K562 (cell line): ENCODE data around the gene ST6GAL1. TPM values are rescaled to one million over a fixed set of nuclear protein-coding genes. Genes with fewer than 3 reads are reported as not detected.

Experiments
- CCNT2 ChIP-seq: IDR thresholded peaks from 2 replicates; pipeline ENCODE4 v1.6.1; 2011; ENCODE audit warnings: borderline replicate concordance, low read depth, mild to moderate bottlenecking, moderate library complexity, mixed read lengths, low read length; ENCODE audit not compliant: insufficient read length; ENCODE audit errors: extremely low read depth
- HDAC3 ChIP-seq: fragments of 450-650 bp; IDR thresholded peaks from 2 replicates; pipeline ENCODE4 v1.6.1; 2018; ENCODE audit warnings: borderline replicate concordance, mild to moderate bottlenecking, moderate library complexity; ENCODE audit not compliant: partially characterized antibody
- KLF10 ChIP-seq: fragments of 250-450 bp; sonication (Bioruptor Pico); IDR thresholded peaks from 2 replicates; pipeline ENCODE4 v1.6.1; 2021; ENCODE audit warnings: matching md5 sums
- NELFE ChIP-seq: IDR thresholded peaks from 2 replicates; pipeline ENCODE4 v1.6.1; 2011; ENCODE audit warnings: mild to moderate bottlenecking; ENCODE audit not compliant: insufficient read depth, insufficient read length
- polyA plus RNA-seq, 8 experiments: library from polyadenylated mRNA; depleted of rRNA in 4 of 8; stranded (reverse) in 5 of 8; unstranded in 3 of 8; fragments of >200 nt; fragmentation: Nextera tagmentation in 2 of 8; fragmentation: Illumina TruSeq in 1 of 8; extraction: Ambion mirVana in 2 of 8; extraction: Trizol in 1 of 8; gene quantifications; 2 replicates each; pipeline versions ENCODE4 v1.2.1 to v1.2.3, GENCODE V29; 2011 to 2014; ENCODE audit warnings: inconsistent platforms in 1 of 8, missing spikeins in 1 of 8
- total RNA-seq, 7 experiments: library from RNA; depleted of rRNA in 6 of 7; stranded (reverse); fragments of >200 nt in 6 of 7; fragmentation: Illumina TruSeq in 2 of 7; extraction: Trizol in 2 of 7; gene quantifications; 2 replicates each; pipeline versions ENCODE4 v1.2.1 to v1.2.3, GENCODE V29; 2011 to 2021; ENCODE audit warnings: low replicate concordance in 1 of 7

Gene ST6GAL1
- total and polyA plus RNA-seq, 9 of the 15 experiments (the other 6 are each of a cell fraction or from before 2014, with no cell fraction given), result 31.9 to 145 (median 71.0) TPM

- TF ChIP-seq HDAC3, result no peak
- TF ChIP-seq CCNT2, result no peak
- TF ChIP-seq KLF10, result no peak
- no peak for TF ChIP-seq NELFE
Measured at GRCh38 chr3:187125319-187126031, 195.1 kb downstream of the ST6GAL1 start (continued).

Other genes starting within 250 kb of the ST6GAL1 start
- gene KNG1, start 213.2 kb upstream of the ST6GAL1 start, total RNA-seq (2014; rRNA removed), result not detected in 2 replicates
- not detected in 2 replicates for gene KNG1, start 213.2 kb upstream of the ST6GAL1 start, total RNA-seq (2014; rRNA removed; fragmentation: Illumina TruSeq; extraction: Trizol)
- gene KNG1, start 213.2 kb upstream of the ST6GAL1 start, total RNA-seq (2015; rRNA removed; fragmentation: Illumina TruSeq; extraction: Trizol), result not detected in 2 replicates
- 0.07 and 0.09 TPM in 2 replicates for gene KNG1, start 213.2 kb upstream of the ST6GAL1 start, total RNA-seq (2021)
- not detected in 2 replicates for gene KNG1, start 213.2 kb upstream of the ST6GAL1 start, polyA plus RNA-seq (2011; rRNA removed)
- gene KNG1, start 213.2 kb upstream of the ST6GAL1 start, polyA plus RNA-seq (2014; fragmentation: Illumina TruSeq; extraction: Trizol), result not detected in 2 replicates
- not detected for gene KNG1, start 213.2 kb upstream of the ST6GAL1 start, polyA plus RNA-seq (2014; fragmentation: Nextera tagmentation; extraction: Ambion mirVana)
- not detected in 2 replicates for gene KNG1, start 213.2 kb upstream of the ST6GAL1 start, polyA plus RNA-seq (2014; rRNA removed)
- 307 and 311 TPM in 2 replicates for gene EIF4A2, start 146.9 kb upstream of the ST6GAL1 start, total RNA-seq (2014; rRNA removed)
- gene EIF4A2, start 146.9 kb upstream of the ST6GAL1 start, total RNA-seq (2014; rRNA removed; fragmentation: Illumina TruSeq; extraction: Trizol), result 509 and 525 TPM in 2 replicates
- 454 and 491 TPM in 2 replicates for gene EIF4A2, start 146.9 kb upstream of the ST6GAL1 start, total RNA-seq (2015; rRNA removed; fragmentation: Illumina TruSeq; extraction: Trizol)
- 314 and 345 TPM in 2 replicates for gene EIF4A2, start 146.9 kb upstream of the ST6GAL1 start, total RNA-seq (2021)
- 610 and 754 TPM in 2 replicates for gene EIF4A2, start 146.9 kb upstream of the ST6GAL1 start, polyA plus RNA-seq (2011; rRNA removed)
- gene EIF4A2, start 146.9 kb upstream of the ST6GAL1 start, polyA plus RNA-seq (2014; fragmentation: Illumina TruSeq; extraction: Trizol), result 348 and 435 TPM in 2 replicates
- gene EIF4A2, start 146.9 kb upstream of the ST6GAL1 start, polyA plus RNA-seq (2014; fragmentation: Nextera tagmentation; extraction: Ambion mirVana), result 100 to 1,000 TPM; 329 to 333 TPM
- 486 and 488 TPM in 2 replicates for gene EIF4A2, start 146.9 kb upstream of the ST6GAL1 start, polyA plus RNA-seq (2014; rRNA removed)
- 127 and 138 TPM in 2 replicates for gene RFC4, start 124.0 kb upstream of the ST6GAL1 start, total RNA-seq (2014; rRNA removed)
- 191 and 198 TPM in 2 replicates for gene RFC4, start 124.0 kb upstream of the ST6GAL1 start, total RNA-seq (2014; rRNA removed; fragmentation: Illumina TruSeq; extraction: Trizol)
- 162 and 180 TPM in 2 replicates for gene RFC4, start 124.0 kb upstream of the ST6GAL1 start, total RNA-seq (2015; rRNA removed; fragmentation: Illumina TruSeq; extraction: Trizol)
- 109 and 122 TPM in 2 replicates for gene RFC4, start 124.0 kb upstream of the ST6GAL1 start, total RNA-seq (2021)
- 84.9 and 105 TPM in 2 replicates for gene RFC4, start 124.0 kb upstream of the ST6GAL1 start, polyA plus RNA-seq (2011; rRNA removed)
- gene RFC4, start 124.0 kb upstream of the ST6GAL1 start, polyA plus RNA-seq (2014; fragmentation: Illumina TruSeq; extraction: Trizol), result 161 and 181 TPM in 2 replicates
- gene RFC4, start 124.0 kb upstream of the ST6GAL1 start, polyA plus RNA-seq (2014; fragmentation: Nextera tagmentation; extraction: Ambion mirVana), result 100 to 1,000 TPM; 180 to 227 TPM
- gene RFC4, start 124.0 kb upstream of the ST6GAL1 start, polyA plus RNA-seq (2014; rRNA removed), result 166 and 195 TPM in 2 replicates
- not detected in 2 replicates for gene ADIPOQ, start 87.8 kb upstream of the ST6GAL1 start, total RNA-seq (2014; rRNA removed)
- gene ADIPOQ, start 87.8 kb upstream of the ST6GAL1 start, total RNA-seq (2014; rRNA removed; fragmentation: Illumina TruSeq; extraction: Trizol), result not detected in 2 replicates
- not detected in 2 replicates for gene ADIPOQ, start 87.8 kb upstream of the ST6GAL1 start, total RNA-seq (2015; rRNA removed; fragmentation: Illumina TruSeq; extraction: Trizol)
- 0.04 TPM in 1 of 2 replicates, not detected in the other for gene ADIPOQ, start 87.8 kb upstream of the ST6GAL1 start, total RNA-seq (2021)
- 0.01 and 0.03 TPM in 2 replicates for gene ADIPOQ, start 87.8 kb upstream of the ST6GAL1 start, polyA plus RNA-seq (2011; rRNA removed)
- 0.04 TPM in 2 replicates for gene ADIPOQ, start 87.8 kb upstream of the ST6GAL1 start, polyA plus RNA-seq (2014; fragmentation: Illumina TruSeq; extraction: Trizol)
- gene ADIPOQ, start 87.8 kb upstream of the ST6GAL1 start, polyA plus RNA-seq (2014; fragmentation: Nextera tagmentation; extraction: Ambion mirVana), result under 1 TPM; 0.01 to 0.03 TPM
- gene ADIPOQ, start 87.8 kb upstream of the ST6GAL1 start, polyA plus RNA-seq (2014; rRNA removed), result 0.03 TPM in 1 of 2 replicates, not detected in the other
- 114 and 122 TPM in 2 replicates for gene RPL39L, start 209.0 kb downstream of the ST6GAL1 start, total RNA-seq (2014; rRNA removed)
- 45.5 and 52.2 TPM in 2 replicates for gene RPL39L, start 209.0 kb downstream of the ST6GAL1 start, total RNA-seq (2014; rRNA removed; fragmentation: Illumina TruSeq; extraction: Trizol)
- 62.0 and 65.9 TPM in 2 replicates for gene RPL39L, start 209.0 kb downstream of the ST6GAL1 start, total RNA-seq (2015; rRNA removed; fragmentation: Illumina TruSeq; extraction: Trizol)
- gene RPL39L, start 209.0 kb downstream of the ST6GAL1 start, total RNA-seq (2021), result 36.5 and 38.7 TPM in 2 replicates
- 64.4 and 74.1 TPM in 2 replicates for gene RPL39L, start 209.0 kb downstream of the ST6GAL1 start, polyA plus RNA-seq (2011; rRNA removed)
- gene RPL39L, start 209.0 kb downstream of the ST6GAL1 start, polyA plus RNA-seq (2014; fragmentation: Illumina TruSeq; extraction: Trizol), result 44.5 and 58.3 TPM in 2 replicates
- gene RPL39L, start 209.0 kb downstream of the ST6GAL1 start, polyA plus RNA-seq (2014; fragmentation: Nextera tagmentation; extraction: Ambion mirVana), result 10 to 100 TPM; 15.0 to 31.4 TPM
- gene RPL39L, start 209.0 kb downstream of the ST6GAL1 start, polyA plus RNA-seq (2014; rRNA removed), result 62.8 and 81.0 TPM in 2 replicates